Stimulated activated CD4-positive, alpha-beta T cell treated with anti-CD3 and anti-CD28 coated beads, Interleukin-1b, Interleukin-23, amount 100 ng/mL, for 48 hours (primary cell): ENCODE measurements around the gene ACSL3.
A peak's percentile ranks its signal among the peaks of the same experiment; 100 is the strongest.
"Not testable (repeated sequence)": the region's sequence is repeated elsewhere in the genome, so short reads cannot be mapped to it uniquely, and the experiment has no call there.

Experiments
- DNase-seq: peaks from one replicate; pipeline ENCODE4 v3.0.0-alpha.2; 2020

The ACSL3 gene

DNA sequence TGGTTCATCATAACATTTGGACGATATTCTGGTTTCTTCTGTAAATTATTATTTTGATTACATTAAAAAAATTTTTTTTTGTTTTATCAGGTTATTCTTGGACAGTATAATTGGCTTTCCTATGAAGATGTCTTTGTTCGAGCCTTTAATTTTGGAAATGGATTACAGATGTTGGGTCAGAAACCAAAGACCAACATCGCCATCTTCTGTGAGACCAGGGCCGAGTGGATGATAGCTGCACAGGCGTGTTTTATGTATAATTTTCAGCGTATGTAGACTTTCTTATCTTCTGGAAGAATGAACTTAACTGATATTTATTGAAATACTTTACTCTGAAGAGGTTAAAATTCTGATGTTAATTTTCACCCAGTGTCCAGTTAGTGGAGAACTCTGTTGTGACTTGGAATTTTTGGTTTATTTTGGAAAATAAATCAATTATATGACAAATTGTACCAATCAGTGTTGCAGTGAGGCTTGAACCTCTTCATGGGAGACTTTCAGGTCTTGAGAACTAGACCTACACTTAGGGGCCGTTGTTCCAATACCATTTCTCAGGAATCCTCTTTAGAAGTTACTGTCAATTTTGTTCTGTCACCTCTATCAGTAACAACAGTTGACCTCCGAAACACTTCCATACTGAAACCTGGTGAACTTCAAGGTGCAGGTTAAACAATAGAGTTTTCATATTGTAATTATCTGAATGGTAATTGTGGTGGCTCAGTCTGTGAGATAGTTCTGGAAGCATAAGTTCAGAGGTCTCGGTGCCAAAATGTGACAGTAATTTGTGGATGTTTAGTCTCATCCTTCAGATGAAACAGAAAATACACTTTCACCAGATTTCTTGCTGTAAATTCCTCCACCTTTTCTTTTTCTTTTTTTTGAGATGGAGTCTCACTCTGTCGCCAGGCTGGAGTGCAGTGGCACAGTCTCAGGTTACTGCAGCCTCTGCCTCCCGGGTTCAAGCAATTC, 55.7 kb downstream of the ACSL3 start:
- no peak for DNase-seq

DNA sequence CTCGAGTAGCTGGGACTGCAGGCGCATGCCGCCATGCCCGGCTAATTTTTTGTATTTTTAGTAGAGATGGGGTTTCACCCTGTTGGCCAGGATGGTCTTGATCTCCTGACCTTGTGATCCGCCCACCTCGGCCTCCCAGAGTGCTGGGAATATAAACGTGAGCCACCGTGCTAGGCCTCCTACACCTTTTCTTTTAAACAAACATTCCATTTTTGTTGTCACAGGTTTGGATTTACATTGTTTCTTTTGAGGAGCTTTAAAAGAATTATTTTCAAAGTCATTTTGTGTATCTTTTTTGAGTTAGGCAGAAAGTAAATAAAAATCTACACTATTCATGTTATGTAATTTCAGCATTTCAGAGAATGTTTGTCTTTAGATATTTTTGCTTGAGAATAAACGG, 56.4 kb downstream of the ACSL3 start:
- not testable (repeated sequence) for DNase-seq

DNA sequence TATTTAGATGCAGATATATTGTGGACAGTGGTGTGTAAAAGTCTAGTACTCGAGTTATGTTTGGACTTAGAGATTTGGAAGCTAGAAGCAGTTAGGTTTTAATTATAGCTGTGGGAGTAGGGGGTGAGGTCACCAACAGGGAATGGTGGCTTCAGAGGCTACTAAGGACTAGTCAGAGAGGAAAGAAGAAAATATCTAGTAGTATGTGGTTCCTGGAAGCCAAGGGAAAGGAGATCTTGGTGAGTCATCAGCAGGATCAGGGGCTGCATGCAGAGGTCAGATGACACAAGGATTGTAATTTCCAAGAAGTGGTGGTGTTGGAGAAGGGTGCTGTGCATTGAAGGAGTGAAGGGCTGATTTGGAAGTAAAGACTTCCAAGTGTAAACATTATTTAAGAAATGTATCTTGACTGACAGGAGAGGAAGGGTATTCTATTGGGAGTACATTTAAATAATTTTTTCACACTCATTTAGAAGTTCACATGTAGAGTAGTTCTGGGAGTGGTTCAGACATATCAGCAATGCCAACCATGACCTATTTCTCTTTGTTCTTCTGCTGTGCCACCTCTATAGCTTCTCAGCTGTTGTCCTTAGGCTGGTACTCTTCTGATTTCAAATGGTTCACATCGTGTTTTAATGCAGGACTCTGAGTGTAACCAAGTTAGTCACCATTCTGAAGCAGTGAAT, 59.1 kb downstream of the ACSL3 start:
- DNase-seq, result no peak

DNA sequence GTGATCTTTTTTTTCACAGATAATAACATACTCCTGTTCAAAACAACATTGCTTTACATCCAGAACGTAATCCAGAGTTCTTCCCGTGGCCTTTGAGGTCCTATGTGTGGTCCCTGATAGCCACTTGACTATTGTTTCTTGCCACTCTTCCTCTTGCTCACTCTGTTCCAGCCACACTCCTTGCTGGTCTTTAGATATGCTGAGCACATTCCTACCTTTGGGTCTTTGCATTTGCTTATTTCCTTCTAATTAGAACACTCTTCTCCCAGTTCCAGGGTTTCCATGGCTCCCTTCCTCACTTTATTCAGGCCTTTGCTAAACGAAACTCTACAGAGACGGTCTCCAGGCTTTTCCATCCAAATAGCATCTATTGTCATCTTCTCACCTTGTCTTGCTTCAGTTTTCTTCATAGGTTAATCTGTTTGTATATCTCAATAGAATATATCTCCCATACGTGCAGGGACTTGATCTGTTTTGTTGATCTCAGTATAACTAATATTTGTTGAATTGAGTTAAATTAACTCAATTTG, 59.9 kb downstream of the ACSL3 start:
- DNase-seq, result no peak

DNA sequence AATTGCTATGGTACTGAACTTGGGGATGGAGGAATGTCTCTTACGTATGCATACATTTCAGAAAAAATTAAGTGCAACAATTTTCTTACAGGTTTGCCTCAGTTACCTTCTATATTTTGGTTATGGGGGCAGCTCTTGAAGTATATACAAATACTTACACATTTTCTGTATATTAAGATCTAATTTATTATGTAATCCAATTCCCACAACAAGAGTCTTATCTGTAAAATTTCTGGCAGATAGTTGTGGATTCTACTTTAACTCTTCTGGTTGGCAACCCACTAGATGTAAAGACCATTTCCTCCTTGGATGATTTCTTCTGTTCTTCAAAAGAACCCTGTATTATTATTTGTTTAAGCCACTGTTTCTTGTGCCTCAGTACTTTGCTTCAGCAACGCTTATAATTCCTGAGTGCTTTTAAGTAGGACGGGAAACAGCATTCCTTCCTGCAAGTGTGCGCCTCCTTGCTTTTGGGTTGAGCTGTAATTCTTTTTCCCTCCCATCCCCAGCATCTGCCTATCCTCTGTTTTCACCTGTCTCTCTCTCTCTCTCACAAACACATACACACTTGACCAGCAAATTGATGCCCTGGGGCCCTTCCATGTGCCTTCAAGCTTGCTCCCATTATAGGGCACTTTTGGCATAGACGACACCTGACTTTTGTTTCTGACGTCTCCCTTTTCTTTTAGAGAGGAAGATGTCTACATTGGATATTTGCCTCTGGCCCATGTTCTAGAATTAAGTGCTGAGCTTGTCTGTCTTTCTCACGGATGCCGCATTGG, 61.4 kb downstream of the ACSL3 start:
- DNase-seq, result no peak

DNA sequence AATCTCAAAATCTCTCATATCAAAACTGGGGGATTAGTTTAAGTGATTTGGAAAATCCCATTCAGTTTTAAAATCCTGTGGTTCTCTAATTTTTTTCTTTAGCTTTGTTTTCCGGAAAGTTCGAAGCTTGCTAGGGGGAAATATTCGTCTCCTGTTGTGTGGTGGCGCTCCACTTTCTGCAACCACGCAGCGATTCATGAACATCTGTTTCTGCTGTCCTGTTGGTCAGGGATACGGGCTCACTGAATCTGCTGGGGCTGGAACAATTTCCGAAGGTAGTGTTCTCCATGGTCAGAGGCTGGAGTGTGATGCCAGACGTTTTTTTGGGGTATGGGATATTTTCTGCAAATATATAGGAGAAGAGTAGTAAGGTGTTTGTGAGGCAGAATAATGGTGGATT, 66.1 kb downstream of the ACSL3 start:
- DNase-seq, result no peak

DNA sequence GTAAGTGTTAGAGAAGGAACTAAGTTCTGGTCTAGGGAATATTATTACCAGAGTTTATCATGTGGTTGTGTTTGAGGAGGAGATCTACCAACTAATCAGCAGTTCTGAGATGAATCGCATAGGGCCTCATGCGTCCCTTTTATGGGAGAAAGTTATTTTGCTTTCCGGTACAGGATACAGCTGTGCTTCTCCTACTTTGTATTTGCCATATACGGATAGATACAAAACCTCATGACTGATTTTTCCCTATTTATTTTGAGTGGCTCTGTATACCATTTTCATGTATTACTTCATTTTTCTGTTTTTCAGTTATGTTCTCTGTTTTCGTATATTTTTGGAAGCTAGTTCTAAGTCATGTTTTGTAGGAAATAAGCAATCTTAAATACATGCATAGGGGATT, 66.8 kb downstream of the ACSL3 start:
- no peak for DNase-seq

DNA sequence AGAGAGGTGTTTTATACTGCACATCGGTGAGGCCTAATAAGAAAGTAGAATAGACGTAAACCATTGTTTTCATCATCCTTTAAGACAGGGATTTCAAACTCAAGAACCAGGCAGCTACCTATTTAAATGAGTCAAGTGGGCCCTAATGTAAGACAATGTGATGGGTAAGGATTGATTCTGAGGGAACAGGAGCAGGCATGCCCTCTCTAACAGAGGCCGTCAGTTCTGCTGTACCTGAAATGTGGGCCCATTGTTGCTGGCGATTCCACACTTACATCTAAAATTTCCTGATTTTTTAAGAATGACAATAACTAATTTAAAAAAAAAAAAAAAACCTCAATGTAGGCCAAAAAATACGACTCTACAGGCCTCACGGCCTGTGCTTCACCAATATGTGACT, 67.5 kb downstream of the ACSL3 start:
- no peak for DNase-seq

DNA sequence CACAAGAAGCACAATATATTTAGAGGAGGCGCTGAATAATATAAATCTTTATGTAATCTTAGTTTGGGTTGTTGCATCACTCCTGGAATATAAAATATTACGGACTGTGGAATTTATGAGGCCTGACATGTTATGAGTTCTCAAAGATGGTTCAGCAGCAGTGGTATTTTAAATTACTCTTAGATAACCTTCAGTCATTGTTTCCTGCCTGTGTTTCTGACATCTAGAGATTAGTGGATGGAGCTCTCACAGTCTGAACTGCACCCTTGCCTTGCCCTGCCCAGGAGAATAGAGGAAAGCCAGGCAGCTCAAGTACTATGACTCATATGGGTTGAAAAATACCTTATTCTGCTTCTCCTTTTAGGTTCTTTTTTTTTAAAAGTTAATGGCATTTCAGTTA, 70.0 kb downstream of the ACSL3 start:
- no peak for DNase-seq

DNA sequence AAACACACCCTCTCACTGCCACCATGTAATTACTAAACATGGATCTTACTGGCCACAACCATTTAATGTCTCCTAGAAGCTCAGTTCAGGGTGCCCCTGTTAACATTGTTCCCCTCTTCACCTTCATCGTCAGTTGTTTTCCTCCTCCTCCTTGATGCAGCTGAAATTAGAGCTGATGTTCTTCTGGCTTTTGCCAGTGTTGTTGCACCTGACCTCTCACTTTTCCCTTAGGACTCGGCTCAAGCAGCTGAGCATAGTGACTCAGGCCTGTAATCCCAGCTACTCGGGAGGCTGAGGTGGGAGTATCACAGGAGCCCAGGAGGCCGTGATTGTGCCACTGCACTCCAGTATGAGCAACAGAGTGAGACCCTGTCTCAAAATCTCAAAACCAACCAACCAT, 70.8 kb downstream of the ACSL3 start:
- DNase-seq, result no peak

DNA sequence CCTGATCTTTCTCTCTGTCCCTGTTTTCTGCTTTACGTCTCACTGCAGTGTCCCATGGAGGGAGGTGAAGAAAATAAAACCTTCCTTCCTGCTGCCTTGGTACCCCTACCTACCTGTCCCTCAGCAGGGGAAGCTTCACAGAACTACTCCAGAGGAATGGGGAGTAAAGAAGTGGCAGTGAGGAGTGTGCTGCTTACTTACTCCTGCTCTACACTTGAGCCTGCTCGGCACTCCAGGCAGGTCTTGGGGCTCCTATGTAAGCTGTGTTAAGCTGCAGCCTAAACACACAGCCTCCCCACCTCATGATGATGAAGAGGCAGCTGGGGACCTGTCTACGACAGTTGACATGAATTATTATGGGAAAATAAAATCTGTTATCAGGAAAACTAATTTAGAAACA, 72.6 kb downstream of the ACSL3 start:
- no peak for DNase-seq

DNA sequence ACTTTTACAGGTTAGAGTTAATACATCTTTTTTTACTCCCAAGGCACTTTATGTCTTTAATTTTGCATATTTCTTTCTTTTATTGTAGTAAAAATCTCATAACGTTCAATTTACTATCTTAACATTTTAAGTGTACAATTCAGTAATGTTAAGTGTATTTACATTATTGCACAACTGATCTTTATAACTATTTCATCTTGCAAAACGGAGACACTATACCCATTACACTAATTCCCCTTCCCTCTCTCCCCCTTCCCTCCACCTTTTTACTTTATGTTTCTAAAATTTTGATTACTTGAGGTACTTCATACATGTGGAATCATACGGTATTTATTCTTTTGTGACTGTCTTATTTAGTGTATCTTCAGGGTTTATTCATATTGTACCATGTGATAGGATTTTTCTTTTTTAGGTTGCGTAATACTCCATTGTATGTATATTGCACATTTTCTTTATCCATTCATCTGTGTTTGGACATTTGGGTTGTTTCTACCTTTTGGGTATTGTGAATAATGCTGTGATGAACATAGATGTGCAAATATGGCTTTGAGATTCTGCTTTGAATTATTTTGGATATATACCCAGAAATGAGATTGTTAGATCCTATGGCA, 75.0 kb downstream of the ACSL3 start:
- no peak for DNase-seq

DNA sequence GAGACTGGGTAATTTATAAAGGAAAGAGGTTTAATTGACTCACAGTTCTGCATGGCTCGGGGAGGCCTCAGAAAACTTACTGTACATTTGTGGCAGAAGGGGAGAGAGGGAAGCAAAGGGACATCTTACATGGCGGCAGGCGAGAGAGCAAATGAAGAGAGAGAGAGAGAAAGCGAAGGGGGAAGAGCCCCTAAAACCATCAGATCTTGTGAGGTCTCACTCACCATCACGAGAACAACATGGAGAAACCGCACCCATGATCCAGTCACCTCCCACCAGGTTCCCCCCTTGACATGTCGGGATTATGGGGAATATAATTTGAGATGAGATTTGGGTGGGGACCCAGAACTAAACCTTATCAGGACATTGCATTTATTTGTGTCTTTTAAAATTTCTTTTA, 75.9 kb downstream of the ACSL3 start:
- DNase-seq, result no peak

DNA sequence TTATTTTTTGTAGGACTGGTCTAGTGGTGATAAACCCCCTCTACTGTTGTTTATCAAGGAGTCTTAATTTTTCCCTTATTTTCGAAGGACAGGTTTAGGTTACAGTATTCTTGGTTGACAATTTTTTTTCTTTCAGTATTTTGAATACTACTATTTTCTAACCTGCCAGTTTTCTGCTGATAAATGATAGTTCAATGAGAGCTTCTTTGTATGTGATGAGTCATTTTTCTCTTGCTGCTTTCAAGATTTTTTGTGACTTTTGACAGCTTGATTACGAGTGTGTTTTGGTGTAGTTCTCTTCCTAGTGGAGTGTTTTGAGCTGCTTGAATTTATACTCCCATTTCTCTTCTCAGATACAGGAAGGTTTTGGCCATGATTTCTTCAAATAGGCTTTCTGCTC, 77.5 kb downstream of the ACSL3 start:
- DNase-seq, result no peak

DNA sequence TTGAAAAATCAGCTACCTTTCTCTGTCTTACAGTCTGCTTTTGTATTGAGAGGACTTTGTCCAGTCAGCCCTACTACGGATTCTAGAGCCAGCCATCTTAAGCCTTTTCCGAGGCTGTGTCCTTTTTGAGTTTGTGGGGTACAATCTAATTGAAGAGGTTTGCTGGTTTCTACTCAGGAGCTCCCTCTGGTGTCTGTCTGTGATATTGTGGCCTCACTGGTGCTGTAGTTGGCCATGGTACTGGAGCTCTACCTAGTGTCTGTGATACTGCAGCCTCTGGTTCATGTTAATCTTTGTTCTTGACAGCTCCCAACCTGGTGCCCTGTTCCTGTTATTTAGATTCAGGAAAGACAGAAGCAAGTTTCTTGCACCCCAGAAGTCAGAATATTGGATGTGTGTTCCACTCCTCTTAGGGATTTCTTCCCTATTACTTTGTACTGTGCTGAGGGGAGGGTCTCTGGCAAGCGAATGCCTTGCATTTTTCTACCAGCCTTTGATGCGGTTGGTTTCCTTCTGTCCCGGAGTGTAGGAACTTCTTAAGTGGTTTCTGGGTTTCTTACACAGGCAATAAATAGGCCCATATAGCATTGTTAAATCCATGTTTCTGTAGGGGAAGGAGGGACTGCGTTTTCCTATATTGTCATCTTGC, 78.5 kb downstream of the ACSL3 start:
- peak; percentile 63 for DNase-seq

DNA sequence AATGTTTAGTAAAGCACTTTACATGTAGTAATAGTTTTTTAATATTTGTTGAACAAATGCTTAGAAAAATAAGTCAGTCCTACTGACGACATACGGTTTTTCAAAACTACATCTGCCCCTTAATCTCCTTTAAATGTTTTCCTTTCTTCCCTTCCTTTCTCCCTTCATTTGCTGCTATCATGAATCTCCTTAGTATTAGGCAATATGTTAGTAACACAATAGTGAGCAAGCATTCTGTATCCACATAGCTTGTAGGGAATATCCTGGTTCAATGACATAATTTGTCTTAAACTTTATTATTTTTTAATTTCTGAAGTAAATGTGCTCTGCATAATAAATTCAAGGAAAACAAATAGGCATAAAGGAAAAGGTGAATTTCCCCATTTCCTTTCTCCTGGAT, 79.1 kb downstream of the ACSL3 start:
- no peak for DNase-seq

DNA sequence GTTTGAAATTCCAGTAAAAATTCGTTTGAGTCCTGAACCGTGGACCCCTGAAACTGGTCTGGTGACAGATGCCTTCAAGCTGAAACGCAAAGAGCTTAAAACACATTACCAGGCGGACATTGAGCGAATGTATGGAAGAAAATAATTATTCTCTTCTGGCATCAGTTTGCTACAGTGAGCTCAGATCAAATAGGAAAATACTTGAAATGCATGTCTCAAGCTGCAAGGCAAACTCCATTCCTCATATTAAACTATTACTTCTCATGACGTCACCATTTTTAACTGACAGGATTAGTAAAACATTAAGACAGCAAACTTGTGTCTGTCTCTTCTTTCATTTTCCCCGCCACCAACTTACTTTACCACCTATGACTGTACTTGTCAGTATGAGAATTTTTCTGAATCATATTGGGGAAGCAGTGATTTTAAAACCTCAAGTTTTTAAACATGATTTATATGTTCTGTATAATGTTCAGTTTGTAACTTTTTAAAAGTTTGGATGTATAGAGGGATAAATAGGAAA, 80.7 kb downstream of the ACSL3 start:
- DNase-seq, result no peak

DNA sequence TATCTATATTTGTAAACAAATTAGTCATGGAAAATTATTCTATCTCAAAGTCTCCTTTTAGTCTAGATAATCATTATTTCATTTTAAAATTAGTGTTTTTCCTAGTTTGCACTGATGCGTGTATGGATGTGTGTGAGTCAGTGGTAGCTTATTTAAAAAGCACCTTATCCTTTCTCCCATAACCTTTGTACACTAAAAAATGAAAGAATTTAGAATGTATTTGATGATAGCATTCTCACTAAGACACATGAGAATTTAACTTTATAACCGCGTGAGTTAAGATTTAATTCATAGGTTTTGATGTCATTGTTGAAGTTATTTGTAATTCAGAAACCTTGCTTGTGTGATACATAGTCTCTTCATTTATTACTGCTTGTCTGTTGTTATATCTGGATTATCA, 81.7 kb downstream of the ACSL3 start:
- DNase-seq, result no peak

DNA sequence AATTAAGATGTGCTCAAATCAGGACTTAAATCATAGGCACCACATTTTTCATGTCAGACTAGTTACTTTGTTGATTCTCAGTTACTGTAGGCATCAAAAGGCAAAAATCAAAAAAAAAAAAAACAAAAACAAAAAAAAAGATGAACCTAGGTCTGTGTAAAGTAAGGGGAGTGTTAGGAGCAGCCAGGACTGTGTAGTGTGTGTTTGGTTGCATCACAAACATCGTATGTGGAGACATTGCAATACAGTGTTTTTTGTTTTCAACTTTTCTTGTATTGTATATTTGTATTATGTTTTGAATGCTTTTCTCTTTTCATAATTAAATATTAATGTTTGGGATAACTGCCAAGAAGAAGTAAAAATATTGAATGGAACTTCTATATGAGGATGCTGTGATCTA, 82.1 kb downstream of the ACSL3 start:
- no peak for DNase-seq

DNA sequence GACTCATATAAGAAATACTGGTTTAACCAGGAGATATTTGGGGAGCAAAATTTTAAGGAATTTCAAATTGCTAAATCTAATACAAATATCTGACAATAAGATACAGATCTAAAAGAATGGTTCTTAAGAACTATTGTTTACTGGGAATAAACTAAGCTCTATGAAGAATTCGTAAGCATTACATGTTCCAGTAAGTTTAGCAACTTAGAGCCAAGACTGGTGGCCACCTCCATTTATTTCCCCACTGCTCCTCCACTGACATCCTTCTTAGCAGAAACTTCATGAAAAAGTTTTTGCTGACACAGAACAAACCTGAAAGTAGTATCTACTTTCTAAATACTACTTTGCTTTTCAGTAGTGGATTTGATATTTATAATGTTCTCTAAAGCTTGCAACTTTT, 83.0 kb downstream of the ACSL3 start:
- no peak for DNase-seq

DNA sequence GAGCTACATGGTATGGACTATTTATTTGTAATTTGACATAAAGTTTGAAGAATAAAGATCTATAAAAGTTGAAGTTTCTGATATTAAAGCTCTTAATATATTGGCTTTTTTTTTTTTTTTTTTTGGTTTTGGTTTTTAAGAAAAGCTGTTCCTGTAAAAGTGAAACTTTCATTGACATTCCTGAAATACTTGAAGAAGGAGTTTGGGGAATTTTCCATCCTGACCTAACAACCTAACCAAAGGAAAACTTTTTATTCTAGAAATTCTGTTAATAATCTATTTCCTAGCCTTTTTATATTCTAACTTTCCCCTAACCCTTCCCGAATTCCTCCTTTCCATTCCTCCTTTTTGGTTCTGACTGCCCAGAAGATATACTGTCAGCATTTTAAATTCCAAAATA, 83.7 kb downstream of the ACSL3 start:
- DNase-seq, result no peak
